OCI-LY7 (cell line): ENCODE results near the gene ECD. TPM values are rescaled to one million over a fixed set of nuclear protein-coding genes. Genes with fewer than 3 reads are reported as not detected.

ENCODE experiments used
- BruUV-seq: library from RNA; stranded (reverse); fragments of 400-500 nt; replicated peaks from 2 replicates; lab custom pipeline; 2021; lab: Mats Ljungman, UMichigan
- CTCF ChIA-PET: fragments of 300-600 bp; sonication (Branson Sonifier 250); formaldehyde crosslinking; loops from one replicate; lab custom pipeline; 2022; ENCODE audit warnings: antibody characterized with exemption; ENCODE audit not compliant: unreplicated experiment; lab: Charles Lee
- POLR2A ChIA-PET: fragments of 300-600 bp; sonication (Branson Sonifier 250); formaldehyde crosslinking; loops from one replicate; lab custom pipeline; 2022; ENCODE audit warnings: antibody characterized with exemption; lab: Charles Lee
- DNase-seq: peaks from one replicate; pipeline ENCODE4 v3.0.0-alpha.2; 2015; ENCODE audit warnings: low spot score
- H2AFZ ChIP-seq: fragments of 200-600 bp; sonication (generic), shearing (Covaris generic); 2 replicates; pipeline ENCODE4 v1.6.1; 2014; ENCODE audit warnings: mild to moderate bottlenecking, antibody characterized with exemption, low read length, moderate library complexity
- H3K27ac ChIP-seq: fragments of 200-600 bp; sonication (generic); 2 replicates; pipeline ENCODE4 v1.5.1; 2014; ENCODE audit warnings: mixed run types, low read depth, mild to moderate bottlenecking, moderate library complexity, low read length, inconsistent platforms; ENCODE audit not compliant: poor library complexity, severe bottlenecking
- H3K36me3 ChIP-seq: fragments of 200-600 bp; sonication (generic); 2 replicates; pipeline ENCODE4 v1.6.1; 2014; ENCODE audit warnings: mild to moderate bottlenecking, antibody characterized with exemption, low read length, moderate library complexity, mixed read lengths; ENCODE audit not compliant: insufficient read depth
- H3K4me1 ChIP-seq: fragments of 200-600 bp; sonication (generic); 2 replicates; pipeline ENCODE4 v1.5.1; 2014; ENCODE audit warnings: mild to moderate bottlenecking, low read length; ENCODE audit not compliant: insufficient read depth, poor library complexity, severe bottlenecking
- H3K4me2 ChIP-seq: fragments of 200-600 bp; sonication (generic); 2 replicates; pipeline ENCODE4 v1.6.1; 2014; ENCODE audit warnings: mild to moderate bottlenecking, low read length
- H3K4me3 ChIP-seq: fragments of 200-600 bp; sonication (generic); 2 replicates; pipeline ENCODE4 v1.5.1; 2014; ENCODE audit warnings: mild to moderate bottlenecking, low read depth, low read length; ENCODE audit not compliant: poor library complexity, severe bottlenecking
- H3K79me2 ChIP-seq: fragments of 200-600 bp; sonication (generic); 2 replicates; pipeline ENCODE4 v1.6.1; 2016; ENCODE audit warnings: low read depth, mild to moderate bottlenecking, low read length, moderate library complexity, mixed read lengths; ENCODE audit not compliant: insufficient read depth
- H3K9me2 ChIP-seq: fragments of 200-600 bp; sonication (generic); 2 replicates; pipeline ENCODE4 v1.6.1; 2016; ENCODE audit warnings: mild to moderate bottlenecking, low read length, mixed read lengths; ENCODE audit not compliant: insufficient read depth
- H3K9me3 ChIP-seq: fragments of 200-600 bp; sonication (generic); 2 replicates; pipeline ENCODE4 v1.6.1; 2014; ENCODE audit warnings: mild to moderate bottlenecking, mixed run types, low read length, mixed read lengths
- H4K20me1 ChIP-seq: fragments of 200-600 bp; sonication (generic); 2 replicates; pipeline ENCODE4 v1.6.1; 2014; ENCODE audit warnings: mild to moderate bottlenecking, antibody characterized with exemption, low read length, moderate library complexity, mixed read lengths; ENCODE audit not compliant: insufficient read depth
- CTCF ChIP-seq: fragments of 200-600 bp; sonication (generic); conservative IDR thresholded peaks from 2 replicates; pipeline ENCODE4 v1.5.1; 2014; ENCODE audit warnings: mild to moderate bottlenecking, antibody characterized with exemption, low read length, moderate library complexity, mixed read lengths
- EZH2phosphoT487 ChIP-seq: fragments of 200-600 bp; sonication (generic); IDR thresholded peaks from 2 replicates; pipeline ENCODE4 v1.6.1; 2018; ENCODE audit warnings: low read depth, borderline replicate concordance, mild to moderate bottlenecking, mixed run types, antibody characterized with exemption, low read length, moderate library complexity, mixed read lengths
- intact Hi-C: fragments of 100-400 bp; cut with micrococcal nuclease; formaldehyde crosslinking; loops from one replicate; pipeline ENCODE4 v1.10.0; 2022; ENCODE audit not compliant: unreplicated experiment
- total RNA-seq, 2 experiments: library from RNA; depleted of rRNA in 1 of 2; stranded (reverse); fragments of >200 nt in 1 of 2; shearing (Covaris generic) in 1 of 2; gene quantifications; 2 replicates each; pipeline ENCODE4 v1.2.3, GENCODE V29; 2014 to 2022

Gene ECD
- total RNA-seq, 2 experiments from 2014 or later, result 24.6 to 26.0 TPM

- Histone ChIP-seq H3K4me3 (no peak overlapping the region), H4K20me1 (no peaks in the 10 kb centered on the region), H3K27ac (no peak overlapping the region), H3K79me2 (no peaks in the 10 kb centered on the region), H3K4me2 (no peak overlapping the region), H3K36me3 (peaks cover 77% of the 10 kb centered on the region), H3K9me3 (no peaks in the 10 kb centered on the region), H2AFZ (no peak overlapping the region), H3K9me2 (no peaks in the 10 kb centered on the region), H3K4me1 (no peaks in the 10 kb centered on the region)
- ChIA-PET CTCF (no interaction called here), POLR2A (no interaction called here)
- DNase-seq, result no peak
- no TSS peak for BruUV-seq
- intact Hi-C loops, result no loop called here
- no peak for TF ChIP-seq CTCF
- no peak for TF ChIP-seq EZH2phosphoT487
Observed at GRCh38 chr10:73141603-73142002, 26.2 kb downstream of the ECD start.

GRCh38 chr10:73139251-73139650, 28.6 kb downstream of the ECD start:
- Histone ChIP-seq H2AFZ (no peak overlapping the region), H3K9me3 (no peaks in the 10 kb centered on the region), H3K4me2 (no peak overlapping the region), H3K9me2 (no peaks in the 10 kb centered on the region), H3K4me3 (no peak overlapping the region), H3K36me3 (peaks cover 77% of the 10 kb centered on the region), H3K79me2 (no peaks in the 10 kb centered on the region), H3K4me1 (no peaks in the 10 kb centered on the region), H3K27ac (no peak overlapping the region), H4K20me1 (no peaks in the 10 kb centered on the region)
- TF ChIP-seq EZH2phosphoT487 (no peak), CTCF (no peak)
- no TSS peak for BruUV-seq
- DNase-seq, result no peak
- intact Hi-C loops, result no loop called here
- ChIA-PET CTCF (no interaction called here), POLR2A (interaction anchor here (0.5 to 1.0 kb wide), 2 partner anchors 44 kb away, joined by 3 to 4 read pairs; no protein-coding TSS in a partner anchor)

GRCh38 chr10:73136627-73137026, 31.2 kb downstream of the ECD start:
- Histone ChIP-seq H3K9me3 (no peaks in the 10 kb centered on the region), H4K20me1 (no peaks in the 10 kb centered on the region), H3K4me3 (no peak overlapping the region), H2AFZ (no peak overlapping the region), H3K36me3 (peaks cover 84% of the 10 kb centered on the region), H3K4me1 (no peaks in the 10 kb centered on the region), H3K4me2 (no peak overlapping the region), H3K79me2 (no peaks in the 10 kb centered on the region), H3K27ac (no peak overlapping the region), H3K9me2 (no peaks in the 10 kb centered on the region)
- BruUV-seq, result no TSS peak
- DNase-seq, result no peak
- TF ChIP-seq EZH2phosphoT487 (no peak), CTCF (no peak)
- POLR2A ChIA-PET, result interaction anchor here (0.6 to 1.0 kb wide), 3 partner anchors 9 to 59 kb away, joined by 3 to 4 read pairs (median 3); no protein-coding TSS in a partner anchor
- CTCF ChIA-PET, result no interaction called here
- intact Hi-C loops, result no loop called here
